ENCODE data around the gene BCL7A.

The BCL7A gene

DNA sequence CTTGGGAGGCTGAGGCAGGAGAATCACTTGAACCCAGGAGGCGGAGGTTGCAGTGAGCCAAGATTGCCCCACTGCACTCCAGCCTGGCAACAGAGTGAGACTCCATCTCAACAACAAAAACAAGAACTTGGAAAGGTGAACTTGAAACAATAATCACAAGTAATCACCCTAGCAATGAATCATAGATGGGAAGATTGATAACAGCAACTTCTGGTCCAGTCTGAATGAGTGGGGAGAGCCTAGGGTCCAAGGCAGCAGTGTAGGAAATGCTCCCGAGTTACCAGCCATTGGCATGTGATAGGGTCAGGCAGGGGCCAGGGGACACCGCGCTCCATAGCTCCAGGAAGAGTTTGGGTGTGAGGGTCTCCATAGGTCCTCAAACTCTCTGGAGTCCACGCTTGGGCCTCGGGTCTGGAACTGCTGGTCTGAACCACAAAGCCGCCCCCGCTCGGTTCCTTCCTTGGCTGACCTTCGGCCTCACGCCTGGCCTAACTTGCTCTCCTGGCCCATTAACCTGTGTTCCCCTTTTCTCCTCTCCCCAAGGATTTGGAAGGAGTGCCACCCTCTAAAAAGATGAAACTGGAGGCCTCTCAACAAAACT lies 37.0 kb downstream of the BCL7A start:
- TF ChIP-seq ZNF565 (CRISPR knock-in tag; conservative IDR thresholded peaks at IDR 0.05; ENCODE audit: low read depth) (no peak), SNAI2 (CRISPR knock-in tag; IDR thresholded peaks at IDR 0.05) (no peak), GLIS3 (CRISPR knock-in tag; IDR thresholded peaks at IDR 0.05) (no peak), ZFP3 (CRISPR knock-in tag; IDR thresholded peaks at IDR 0.05) (no peak), ZFP30 (CRISPR knock-in tag; IDR thresholded peaks at IDR 0.05) (no peak), ZNF70 (CRISPR knock-in tag; IDR thresholded peaks at IDR 0.05) (no peak), ARNTL (CRISPR knock-in tag; IDR thresholded peaks at IDR 0.05; ENCODE audit: borderline replicate concordance, low read depth) (no peak), ESRRG (CRISPR knock-in tag; IDR thresholded peaks at IDR 0.05) (no peak), PPARA (CRISPR knock-in tag; IDR thresholded peaks at IDR 0.05; ENCODE audit: borderline replicate concordance) (no peak), BACH2 (CRISPR knock-in tag; IDR thresholded peaks at IDR 0.05; ENCODE audit: borderline replicate concordance) (no peak), RARB (CRISPR knock-in tag; IDR thresholded peaks at IDR 0.05) (no peak), TOX (CRISPR knock-in tag; IDR thresholded peaks at IDR 0.05; ENCODE audit: borderline replicate concordance) (no peak), OSR1 (CRISPR knock-in tag; IDR thresholded peaks at IDR 0.05) (no peak), TSHZ2 (CRISPR knock-in tag; IDR thresholded peaks at IDR 0.05) (no peak), ISL1 (CRISPR knock-in tag; IDR thresholded peaks at IDR 0.05) (no peak), TCF4 (CRISPR knock-in tag; IDR thresholded peaks at IDR 0.05; ENCODE audit: borderline replicate concordance) (no peak), ZNF8 (CRISPR knock-in tag; IDR thresholded peaks at IDR 0.05) (no peak), ZC3H10 (CRISPR knock-in tag; IDR thresholded peaks at IDR 0.05) (no peak)
- TF ChIP-seq, protein P1, sequence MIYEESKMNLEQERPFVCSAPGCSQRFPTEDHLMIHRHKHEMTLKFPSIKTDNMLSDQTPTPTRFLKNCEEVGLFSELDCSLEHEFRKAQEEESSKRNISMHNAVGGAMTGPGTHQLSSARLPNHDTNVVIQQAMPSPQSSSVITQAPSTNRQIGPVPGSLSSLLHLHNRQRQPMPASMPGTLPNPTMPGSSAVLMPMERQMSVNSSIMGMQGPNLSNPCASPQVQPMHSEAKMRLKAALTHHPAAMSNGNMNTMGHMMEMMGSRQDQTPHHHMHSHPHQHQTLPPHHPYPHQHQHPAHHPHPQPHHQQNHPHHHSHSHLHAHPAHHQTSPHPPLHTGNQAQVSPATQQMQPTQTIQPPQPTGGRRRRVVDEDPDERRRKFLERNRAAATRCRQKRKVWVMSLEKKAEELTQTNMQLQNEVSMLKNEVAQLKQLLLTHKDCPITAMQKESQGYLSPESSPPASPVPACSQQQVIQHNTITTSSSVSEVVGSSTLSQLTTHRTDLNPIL (CRISPR knock-in tag; IDR thresholded peaks at IDR 0.05; ENCODE audit: low read depth), result no peak
- TF ChIP-seq, protein P2, sequence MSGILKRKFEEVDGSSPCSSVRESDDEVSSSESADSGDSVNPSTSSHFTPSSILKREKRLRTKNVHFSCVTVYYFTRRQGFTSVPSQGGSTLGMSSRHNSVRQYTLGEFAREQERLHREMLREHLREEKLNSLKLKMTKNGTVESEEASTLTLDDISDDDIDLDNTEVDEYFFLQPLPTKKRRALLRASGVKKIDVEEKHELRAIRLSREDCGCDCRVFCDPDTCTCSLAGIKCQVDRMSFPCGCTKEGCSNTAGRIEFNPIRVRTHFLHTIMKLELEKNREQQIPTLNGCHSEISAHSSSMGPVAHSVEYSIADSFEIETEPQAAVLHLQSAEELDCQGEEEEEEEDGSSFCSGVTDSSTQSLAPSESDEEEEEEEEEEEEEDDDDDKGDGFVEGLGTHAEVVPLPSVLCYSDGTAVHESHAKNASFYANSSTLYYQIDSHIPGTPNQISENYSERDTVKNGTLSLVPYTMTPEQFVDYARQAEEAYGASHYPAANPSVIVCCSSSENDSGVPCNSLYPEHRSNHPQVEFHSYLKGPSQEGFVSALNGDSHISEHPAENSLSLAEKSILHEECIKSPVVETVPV (CRISPR knock-in tag; IDR thresholded peaks at IDR 0.05), result no peak
- ATAC-seq, result no peak

DNA sequence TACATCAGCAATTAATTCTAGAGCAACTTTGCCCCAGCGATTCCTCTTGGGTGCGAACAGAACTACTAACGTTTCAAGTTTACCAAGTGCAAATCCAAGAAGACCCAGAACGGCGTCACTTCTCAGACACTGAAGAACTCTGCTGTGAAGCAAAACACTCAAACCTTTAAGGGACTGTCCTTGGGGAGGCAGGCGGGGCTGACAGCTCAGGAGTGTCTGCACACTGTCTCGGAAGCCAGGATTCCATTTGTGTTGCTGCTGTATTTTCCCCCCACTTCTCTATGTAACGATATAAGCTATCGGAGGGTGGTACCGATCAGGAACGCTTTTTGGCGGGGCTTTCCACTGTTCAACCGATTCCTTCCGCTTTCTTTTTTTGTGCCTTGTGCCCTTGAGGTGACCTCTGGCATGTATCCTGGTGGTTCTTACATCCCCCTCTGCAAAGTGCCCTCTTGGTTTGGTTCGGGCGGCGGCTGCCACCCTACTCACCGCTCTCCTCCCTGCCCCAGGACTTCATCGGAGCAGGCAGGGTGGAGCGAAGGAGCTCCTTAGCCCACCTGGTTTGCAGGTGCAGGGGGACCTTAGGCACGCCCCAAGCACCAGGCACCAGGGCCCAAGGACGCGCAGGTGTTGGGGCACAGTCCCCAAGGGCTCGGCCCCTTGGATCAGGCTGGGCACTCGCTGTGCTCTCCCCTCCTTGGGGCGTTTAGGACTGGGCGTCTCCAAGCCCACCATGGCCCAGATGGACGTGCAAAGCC lies 37.7 kb downstream of the BCL7A start:
- no peak for ATAC-seq
- no peak for TF ChIP-seq TSHZ2 (CRISPR knock-in tag; IDR thresholded peaks at IDR 0.05)
- no peak for TF ChIP-seq ZC3H10 (CRISPR knock-in tag; IDR thresholded peaks at IDR 0.05)
- TF ChIP-seq, protein P3, sequence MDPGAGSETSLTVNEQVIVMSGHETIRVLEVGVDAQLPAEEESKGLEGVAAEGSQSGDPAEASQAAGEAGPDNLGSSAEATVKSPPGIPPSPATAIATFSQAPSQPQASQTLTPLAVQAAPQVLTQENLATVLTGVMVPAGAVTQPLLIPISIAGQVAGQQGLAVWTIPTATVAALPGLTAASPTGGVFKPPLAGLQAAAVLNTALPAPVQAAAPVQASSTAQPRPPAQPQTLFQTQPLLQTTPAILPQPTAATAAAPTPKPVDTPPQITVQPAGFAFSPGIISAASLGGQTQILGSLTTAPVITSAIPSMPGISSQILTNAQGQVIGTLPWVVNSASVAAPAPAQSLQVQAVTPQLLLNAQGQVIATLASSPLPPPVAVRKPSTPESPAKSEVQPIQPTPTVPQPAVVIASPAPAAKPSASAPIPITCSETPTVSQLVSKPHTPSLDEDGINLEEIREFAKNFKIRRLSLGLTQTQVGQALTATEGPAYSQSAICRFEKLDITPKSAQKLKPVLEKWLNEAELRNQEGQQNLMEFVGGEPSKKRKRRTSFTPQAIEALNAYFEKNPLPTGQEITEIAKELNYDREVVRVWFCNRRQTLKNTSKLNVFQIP (CRISPR knock-in tag; IDR thresholded peaks at IDR 0.05; ENCODE audit: borderline replicate concordance, low read depth), result no peak
- no peak for TF ChIP-seq ZNF565 (CRISPR knock-in tag; conservative IDR thresholded peaks at IDR 0.05; ENCODE audit: low read depth)
- TF ChIP-seq PPARA (CRISPR knock-in tag; IDR thresholded peaks at IDR 0.05; ENCODE audit: borderline replicate concordance), result no peak
- no peak for TF ChIP-seq ISL1 (CRISPR knock-in tag; IDR thresholded peaks at IDR 0.05)
- no peak for TF ChIP-seq CSDC2 (CRISPR knock-in tag; IDR thresholded peaks at IDR 0.05)
